ENCODE measurements around the gene PLEKHG1. TPM values are rescaled to one million over a fixed set of nuclear protein-coding genes. Genes with fewer than 3 reads are reported as not detected.

The PLEKHG1 gene
- total and polyA plus RNA-seq, 4 donors, result 7.7 to 42.0 (median 24.4) TPM

- 68 to 71% methylated on average over 15 of the region's 15 CpGs for WGBS, 2 donors
Observed at GRCh38 chr6:150576651-150577226, 22.9 kb upstream of the PLEKHG1 start.

GRCh38 chr6:150579611-150580010, 20.1 kb upstream of the PLEKHG1 start:
- H3K27me3 ChIP-seq (ENCODE audit: control insufficient read depth in 3 of 3, insufficient read depth in 3 of 3, low read length in 2 of 3), result peaks cover 0 to 21% (median 10%) of the 10 kb centered on the region in 3 donors
- TF ChIP-seq CTCF (IDR thresholded peaks at IDR 0.05; ENCODE audit: control extremely low read depth, extremely low read depth), result no peak
- H3K4me3 ChIP-seq, result no peak overlapping the region
- WGBS, 2 donors, result 87 to 91% methylated on average over 4 of the region's 4 CpGs
- H3K27ac ChIP-seq (ENCODE audit: low read depth in 1 of 2, low read length in 1 of 2), result no peak overlapping the region
- H3K4me1 ChIP-seq (ENCODE audit: control insufficient read depth in 5 of 5, insufficient read depth in 5 of 5, low read length in 5 of 5), result peaks cover 0 to 18% (median 1%) of the 10 kb centered on the region in 5 donors
- ATAC-seq (ENCODE audit: insufficient read depth, low FRiP score) (no peak), DNase-seq (no peak)
- H3K9me3 ChIP-seq (ENCODE audit: control insufficient read depth in 4 of 4, insufficient read depth in 3 of 4, low read length in 3 of 4), result no peaks in the 10 kb centered on the region
- H3K9ac ChIP-seq (ENCODE audit: insufficient read depth in 1 of 2, low read length in 2 of 2), result no peak overlapping the region
- H3K36me3 ChIP-seq (ENCODE audit: control insufficient read depth in 4 of 4, insufficient read depth in 4 of 4, low read length in 4 of 4), result no peaks in the 10 kb centered on the region

More at GRCh38 chr6:150576651-150577226, 22.9 kb upstream of the PLEKHG1 start:
- Histone ChIP-seq H3K4me1 (ENCODE audit: control insufficient read depth in 5 of 5, insufficient read depth in 5 of 5, low read length in 5 of 5) (peaks cover 0 to 9% (median 3%) of the 10 kb centered on the region in 5 donors), H3K9ac (ENCODE audit: insufficient read depth in 1 of 2, low read length in 2 of 2) (no peak overlapping the region), H3K36me3 (ENCODE audit: control insufficient read depth in 4 of 4, insufficient read depth in 4 of 4, low read length in 4 of 4) (no peaks in the 10 kb centered on the region), H3K9me3 (ENCODE audit: control insufficient read depth in 4 of 4, insufficient read depth in 3 of 4, low read length in 3 of 4) (no peaks in the 10 kb centered on the region), H3K4me3 (no peak overlapping the region), H3K27ac (ENCODE audit: low read depth in 1 of 2, low read length in 1 of 2) (peak overlapping the region in 1 of 2 donors; percentile 53), H3K27me3 (ENCODE audit: control insufficient read depth in 3 of 3, insufficient read depth in 3 of 3, low read length in 2 of 3) (peaks cover 0 to 42% (median 22%) of the 10 kb centered on the region in 3 donors)
- ATAC-seq (ENCODE audit: insufficient read depth, low FRiP score) (no peak), DNase-seq (no peak)
- TF ChIP-seq CTCF (IDR thresholded peaks at IDR 0.05; ENCODE audit: control extremely low read depth, extremely low read depth), result no peak

DNA sequence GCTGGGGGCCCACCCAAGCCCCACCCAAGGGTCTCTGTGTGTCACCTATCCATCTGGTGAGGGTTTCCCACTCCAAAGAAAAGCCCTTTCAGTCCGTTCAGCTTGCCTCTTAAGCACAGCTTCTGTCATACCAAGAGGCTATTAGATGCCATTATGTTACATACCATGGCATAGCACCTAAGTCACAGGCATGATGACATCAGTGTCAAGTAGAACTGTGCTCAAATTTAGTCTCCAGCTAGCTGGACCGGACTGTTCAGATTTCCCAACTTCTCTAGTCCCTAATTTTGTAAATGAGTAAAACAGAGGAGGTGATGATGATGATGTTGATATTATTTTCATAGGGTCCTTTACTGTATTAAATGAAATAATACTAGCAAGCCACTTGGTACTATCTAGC, 19.2 kb upstream of the PLEKHG1 start:
- peaks cover 0 to 18% (median 1%) of the 10 kb centered on the region in 5 donors for H3K4me1 ChIP-seq (ENCODE audit: control insufficient read depth in 5 of 5, insufficient read depth in 5 of 5, low read length in 5 of 5)
- H3K4me3 ChIP-seq, result no peak overlapping the region
- TF ChIP-seq CTCF (IDR thresholded peaks at IDR 0.05; ENCODE audit: control extremely low read depth, extremely low read depth), result no peak
- 69 to 79% methylated on average over 2 of the region's 2 CpGs for WGBS, 2 donors
- H3K9me3 ChIP-seq (ENCODE audit: control insufficient read depth in 4 of 4, insufficient read depth in 3 of 4, low read length in 3 of 4), result peaks cover 0 to 2% (median 0%) of the 10 kb centered on the region in 4 donors
- H3K9ac ChIP-seq (ENCODE audit: insufficient read depth in 1 of 2, low read length in 2 of 2), result no peak overlapping the region
- no peak for ATAC-seq (ENCODE audit: insufficient read depth, low FRiP score)
- peaks cover 0 to 16% (median 14%) of the 10 kb centered on the region in 3 donors for H3K27me3 ChIP-seq (ENCODE audit: control insufficient read depth in 3 of 3, insufficient read depth in 3 of 3, low read length in 2 of 3)
- H3K27ac ChIP-seq (ENCODE audit: low read depth in 1 of 2, low read length in 1 of 2), result no peak overlapping the region
- no peaks in the 10 kb centered on the region for H3K36me3 ChIP-seq (ENCODE audit: control insufficient read depth in 4 of 4, insufficient read depth in 4 of 4, low read length in 4 of 4)
- DNase-seq, result no peak
